RKO (cell line): Measurements from ENCODE around the gene KIF3B.
"Not testable (repeated sequence)": the region's sequence is repeated elsewhere in the genome, so short reads cannot be mapped to it uniquely, and the experiment has no call there.

Source experiments
- DNase-seq: peaks from one replicate; pipeline ENCODE4 v3.0.0-alpha.2; 2016; ENCODE audit warnings: low spot score

KIF3B gene

GRCh38 chr20:32357375-32357868 is 80.0 kb downstream of the KIF3B start:
- DNase-seq: peak; percentile 80

GRCh38 chr20:32357869-32358631 is 80.6 kb downstream of the KIF3B start, which contains the start of gene ASXL1:
TSS of gene ASXL1 (plus strand) at chr20:32358331. CDS start at chr20:32358776, 445 bp downstream.
- peak; percentile 97 for DNase-seq

GRCh38 chr20:32358632-32358882 is 81.1 kb downstream of the KIF3B start:
- no peak for DNase-seq

GRCh38 chr20:32358883-32359632 is 81.6 kb downstream of the KIF3B start:
- peak; percentile 78 for DNase-seq

- peak; percentile 43 for DNase-seq
These were observed 82.3 kb downstream of the KIF3B start for GRCh38 chr20:32359633-32360332.

- no peak for DNase-seq
These were observed 82.8 kb downstream of the KIF3B start for GRCh38 chr20:32360333-32360634.

GRCh38 chr20:32362901-32363364 is 85.5 kb downstream of the KIF3B start:
- no peak for DNase-seq

- DNase-seq: no peak
These were observed 86.0 kb downstream of the KIF3B start for GRCh38 chr20:32363492-32363891.

GRCh38 chr20:32364554-32365208 is 87.2 kb downstream of the KIF3B start:
- DNase-seq: no peak

- DNase-seq: no peak
These were observed 88.1 kb downstream of the KIF3B start for GRCh38 chr20:32365564-32365963.

GRCh38 chr20:32366380-32366779 is 88.9 kb downstream of the KIF3B start:
- DNase-seq: no peak

- DNase-seq: no peak
These were observed 90.9 kb downstream of the KIF3B start for GRCh38 chr20:32368323-32368722.

GRCh38 chr20:32368925-32369324 is 91.5 kb downstream of the KIF3B start:
- DNase-seq: no peak

- no peak for DNase-seq
These were observed 93.4 kb downstream of the KIF3B start for GRCh38 chr20:32370897-32371296.

- no peak for DNase-seq
These were observed 101.0 kb downstream of the KIF3B start for GRCh38 chr20:32378461-32378860.

GRCh38 chr20:32380037-32380436 is 102.6 kb downstream of the KIF3B start:
- DNase-seq: not testable (repeated sequence)

GRCh38 chr20:32380745-32381144 is 103.3 kb downstream of the KIF3B start:
- no peak for DNase-seq

- no peak for DNase-seq
These were observed 104.9 kb downstream of the KIF3B start for GRCh38 chr20:32382102-32382950.

GRCh38 chr20:32383441-32383840 is 106.0 kb downstream of the KIF3B start:
- not testable (repeated sequence) for DNase-seq
